Lower leg skin (tissue), 4 donors: ENCODE results near the gene STX18. TPM values are rescaled to one million over a fixed set of nuclear protein-coding genes. Genes with fewer than 3 reads are reported as not detected.

Experiments
- DNase-seq, 2 donors: peaks; one replicate each; pipeline ENCODE4 v3.0.0-alpha.2; 2019; ENCODE audit warnings: low spot score in 2 of 2
- H3K4me3 ChIP-seq: fragments of 200-600 bp; sonication (generic); 2 replicates; pipeline ENCODE4 v1.5.1; 2017; ENCODE audit warnings: mild to moderate bottlenecking, low read depth; ENCODE audit not compliant: poor library complexity, severe bottlenecking
- POLR2A ChIP-seq, 2 donors: fragments of 450-650 bp; IDR thresholded peaks; one replicate each; pipeline ENCODE4 v1.6.1; 2016 to 2017; ENCODE audit warnings: antibody characterized with exemption in 2 of 2, mild to moderate bottlenecking in 1 of 2, moderate library complexity in 1 of 2
- WGBS, 2 donors: methylation state at CpG; one replicate each; pipeline ENCODE4 v1.1.5; 2018; 5-methylcytosine and 5-hydroxymethylcytosine counted together
- intact Hi-C: fragments of 100-400 bp; cut with DNase I; formaldehyde crosslinking; loops from one replicate; pipeline ENCODE4 v1.15.0; 2023; ENCODE audit warnings: low total_unique reads
- total RNA-seq, 4 donors: library from RNA; depleted of rRNA; stranded (reverse); fragments of >200 nt; gene quantifications; one replicate each; pipeline ENCODE4 v1.1.0, GENCODE V29; 2016
- TF ChIP-seq, protein P1 (sequence below), 3 donors: fragments of 450-650 bp; IDR thresholded peaks; one replicate each; pipeline ENCODE4 v1.5.1; 2016; ENCODE audit warnings: antibody characterized with exemption in 3 of 3, mild to moderate bottlenecking in 3 of 3, moderate library complexity in 2 of 3

STX18 gene
- total RNA-seq, 4 donors from 2014 or later, result 18.1 to 24.6 (median 21.5) TPM

DNA sequence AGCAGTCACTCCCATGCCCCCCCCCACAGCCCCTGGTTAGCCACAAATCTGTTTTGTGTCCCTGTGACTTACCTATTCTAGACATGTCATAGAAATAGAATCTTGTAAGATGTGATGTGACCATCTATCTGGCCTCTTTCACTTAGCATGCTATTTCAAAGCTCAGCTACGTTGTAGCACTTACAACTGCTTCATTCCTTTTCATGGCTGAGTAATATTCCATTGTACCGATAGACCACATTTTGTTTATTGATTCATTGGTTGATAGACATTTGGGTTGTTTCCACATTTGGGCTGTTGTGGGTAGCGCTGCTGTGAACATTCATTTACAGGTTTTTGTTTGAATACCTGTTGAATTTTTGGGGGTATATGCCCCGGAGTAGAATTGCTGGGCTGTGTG, 143.4 kb downstream of the STX18 start:
- 70 to 91% methylated on average over 4 of the region's 4 CpGs for WGBS, 2 donors
- no peak overlapping the region for H3K4me3 ChIP-seq
- no peak for TF ChIP-seq POLR2A (IDR thresholded peaks at IDR 0.05)
- TF ChIP-seq, protein P1, sequence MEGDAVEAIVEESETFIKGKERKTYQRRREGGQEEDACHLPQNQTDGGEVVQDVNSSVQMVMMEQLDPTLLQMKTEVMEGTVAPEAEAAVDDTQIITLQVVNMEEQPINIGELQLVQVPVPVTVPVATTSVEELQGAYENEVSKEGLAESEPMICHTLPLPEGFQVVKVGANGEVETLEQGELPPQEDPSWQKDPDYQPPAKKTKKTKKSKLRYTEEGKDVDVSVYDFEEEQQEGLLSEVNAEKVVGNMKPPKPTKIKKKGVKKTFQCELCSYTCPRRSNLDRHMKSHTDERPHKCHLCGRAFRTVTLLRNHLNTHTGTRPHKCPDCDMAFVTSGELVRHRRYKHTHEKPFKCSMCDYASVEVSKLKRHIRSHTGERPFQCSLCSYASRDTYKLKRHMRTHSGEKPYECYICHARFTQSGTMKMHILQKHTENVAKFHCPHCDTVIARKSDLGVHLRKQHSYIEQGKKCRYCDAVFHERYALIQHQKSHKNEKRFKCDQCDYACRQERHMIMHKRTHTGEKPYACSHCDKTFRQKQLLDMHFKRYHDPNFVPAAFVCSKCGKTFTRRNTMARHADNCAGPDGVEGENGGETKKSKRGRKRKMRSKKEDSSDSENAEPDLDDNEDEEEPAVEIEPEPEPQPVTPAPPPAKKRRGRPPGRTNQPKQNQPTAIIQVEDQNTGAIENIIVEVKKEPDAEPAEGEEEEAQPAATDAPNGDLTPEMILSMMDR (IDR thresholded peaks at IDR 0.05), result no peak
- intact Hi-C loops, result no loop called here
- no peak for DNase-seq

DNA sequence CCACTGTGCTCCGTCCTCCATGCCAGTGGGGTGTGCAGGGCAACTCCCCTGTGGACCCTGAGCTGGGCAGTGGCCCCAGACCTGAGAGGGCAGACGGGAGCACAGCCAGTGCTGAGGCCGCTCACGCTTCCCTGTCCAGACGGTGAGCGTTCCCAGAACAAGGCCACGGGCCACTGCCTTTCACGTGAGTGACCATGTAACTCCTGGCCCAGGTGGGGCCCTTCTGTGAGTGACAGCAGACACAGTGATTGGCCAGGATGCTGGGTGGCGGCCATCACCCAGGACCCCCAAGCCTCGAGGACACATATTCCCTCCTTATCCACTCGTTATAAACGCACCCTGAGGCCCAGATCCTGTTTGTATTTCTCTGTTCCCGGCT, 144.4 kb downstream of the STX18 start:
- intact Hi-C loops, result no loop called here
- TF ChIP-seq, protein P1 (IDR thresholded peaks at IDR 0.05), result no peak
- TF ChIP-seq POLR2A (IDR thresholded peaks at IDR 0.05), result no peak
- 85 to 88% methylated on average over 12 to 13 of the region's 13 CpGs for WGBS, 2 donors

DNA sequence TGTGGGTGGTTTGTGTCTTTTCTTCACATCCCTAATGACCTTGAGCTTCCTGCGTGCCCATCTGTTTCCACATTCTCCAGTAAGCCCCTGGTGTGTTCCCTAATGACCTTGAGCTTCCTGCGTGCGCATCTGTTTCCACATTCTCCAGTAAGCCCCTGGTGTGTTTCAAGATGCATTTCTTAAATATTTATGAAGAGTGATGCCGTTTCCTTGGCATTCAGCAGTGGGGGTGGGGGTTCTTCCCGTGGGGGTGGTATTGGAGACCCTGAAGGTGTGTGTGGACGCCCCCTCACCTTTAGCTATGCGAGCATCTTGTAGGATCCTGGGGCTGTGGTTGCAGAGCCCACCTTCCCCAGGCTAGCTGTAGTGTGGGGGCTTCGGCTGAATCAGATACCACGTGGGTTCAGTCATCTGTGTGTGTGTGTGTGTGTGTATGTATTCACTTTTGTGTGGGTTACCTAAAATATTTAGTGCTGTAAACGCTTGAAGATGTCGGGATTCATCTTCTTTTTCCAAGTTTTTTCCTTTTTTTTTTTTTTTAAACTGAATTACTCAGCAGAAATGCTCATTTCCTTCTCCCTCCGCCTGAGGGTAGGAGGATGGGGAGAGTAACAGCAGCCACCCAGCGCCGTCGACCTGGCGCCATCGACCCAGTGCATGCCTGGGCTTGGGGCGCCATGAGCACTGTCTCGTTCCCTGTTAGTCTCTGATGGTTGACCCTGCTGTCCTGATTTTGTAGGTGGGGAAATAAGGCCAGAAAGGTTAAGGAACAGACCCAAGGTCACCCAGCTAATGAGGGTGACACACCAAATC, 145.0 kb downstream of the STX18 start:
- no peak overlapping the region for H3K4me3 ChIP-seq
- no peak for DNase-seq
- WGBS, 2 donors, result 50 to 52% methylated on average over 18 to 19 of the region's 19 CpGs
- TF ChIP-seq, protein P1 (IDR thresholded peaks at IDR 0.05), result no peak
- TF ChIP-seq POLR2A (IDR thresholded peaks at IDR 0.05), result no peak
- intact Hi-C loops, result no loop called here

More for the DNA sequence above, 144.4 kb downstream of the STX18 start:
- no peak for DNase-seq
- no peak overlapping the region for H3K4me3 ChIP-seq

DNA sequence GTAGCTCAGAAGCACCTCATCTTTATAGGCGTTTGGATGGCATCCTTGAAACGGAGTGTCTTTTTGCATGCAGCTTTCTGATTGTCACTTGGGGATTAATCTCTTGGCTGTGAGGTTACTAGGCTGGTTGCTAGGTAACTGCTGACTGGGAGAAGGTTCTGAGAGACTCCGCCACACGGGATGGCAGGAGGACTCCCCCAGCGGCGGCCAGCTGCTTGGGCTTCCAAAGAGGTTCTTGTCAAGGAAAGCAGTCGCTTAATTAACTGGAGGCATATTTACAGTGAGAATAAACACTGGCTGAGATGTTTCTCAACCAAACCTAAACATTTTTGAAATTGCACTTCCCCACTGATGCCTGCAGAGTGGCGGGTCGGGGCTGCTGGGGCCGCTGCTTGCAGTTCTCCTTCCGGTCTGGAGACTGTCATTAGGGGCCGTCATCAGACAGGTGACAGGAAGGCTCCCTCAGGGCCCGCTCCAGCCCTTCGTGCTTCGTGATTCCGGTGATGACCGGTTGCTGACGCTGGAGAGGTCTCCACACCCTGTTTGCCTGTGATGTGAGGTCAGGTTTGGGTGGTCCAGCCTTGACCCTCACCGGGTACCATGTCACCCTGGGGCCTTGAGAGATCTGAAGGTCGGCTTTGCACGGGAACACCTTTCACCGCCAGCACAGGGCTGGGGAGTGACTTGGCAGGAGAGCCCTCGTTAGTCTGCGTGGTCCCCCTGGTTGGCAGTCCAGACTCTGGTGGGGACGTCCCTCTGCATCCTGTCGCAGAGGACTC, 145.8 kb downstream of the STX18 start:
- TF ChIP-seq, protein P1 (IDR thresholded peaks at IDR 0.05), result no peak
- TF ChIP-seq POLR2A (IDR thresholded peaks at IDR 0.05), result no peak
- intact Hi-C loops, result no loop called here
- 54 to 63% methylated on average over 22 to 26 of the region's 26 CpGs for WGBS, 2 donors
- DNase-seq, result no peak
- H3K4me3 ChIP-seq, result no peak overlapping the region

DNA sequence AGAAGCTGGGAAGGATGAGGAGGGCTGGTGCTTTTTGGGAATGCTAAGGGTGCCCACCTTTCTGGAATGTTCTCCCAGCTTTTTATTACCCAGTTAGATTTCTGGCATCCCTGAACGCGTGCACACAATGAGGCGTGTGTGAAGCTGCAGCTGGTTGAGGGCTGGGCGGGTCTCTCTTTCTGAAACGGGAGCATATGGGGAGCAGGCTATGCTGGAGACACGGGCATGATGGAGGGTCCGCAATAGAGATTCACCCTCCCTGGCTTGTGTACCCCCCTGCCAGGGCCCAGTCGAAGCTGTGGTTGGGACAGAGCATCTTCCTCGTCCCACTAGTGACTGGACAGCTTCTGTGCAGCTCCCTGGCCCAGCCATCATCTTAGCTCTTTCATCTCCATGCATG, 146.5 kb downstream of the STX18 start:
- TF ChIP-seq, protein P1 (IDR thresholded peaks at IDR 0.05), result no peak
- TF ChIP-seq POLR2A (IDR thresholded peaks at IDR 0.05), result no peak
- H3K4me3 ChIP-seq, result no peak overlapping the region
- intact Hi-C loops, result no loop called here
- DNase-seq, result no peak
- WGBS, 2 donors, result 41 to 51% methylated on average over 9 of the region's 9 CpGs
